Measurements from ENCODE around the gene CES1.
"Not testable (repeated sequence)": the region's sequence is repeated elsewhere in the genome, so short reads cannot be mapped to it uniquely, and the experiment has no call there.

Gene CES1

DNA sequence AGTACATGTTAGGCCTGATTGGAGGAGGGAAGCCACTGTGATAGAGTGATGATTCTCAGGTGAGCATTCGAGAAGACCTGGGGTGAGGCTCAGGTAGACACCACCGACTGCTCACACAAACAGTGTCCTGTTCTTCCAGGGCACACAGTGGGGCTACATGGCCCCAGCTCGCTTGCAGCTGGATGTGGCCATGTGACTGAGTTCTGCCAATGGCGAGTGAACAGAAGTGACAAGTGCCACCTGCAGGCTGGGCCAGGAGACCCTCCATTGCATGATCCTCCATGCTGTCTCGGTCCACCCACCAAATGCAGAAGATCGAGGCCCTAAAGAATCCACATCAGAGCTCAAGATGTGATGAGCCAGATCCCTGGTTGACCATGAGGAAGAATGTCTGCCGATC lies 36.1 kb upstream of the CES1 start:
- Histone ChIP-seq H3K36me3 (ENCODE audit: low read length) (no peaks in the 10 kb centered on the region), H2AFZ (ENCODE audit: low read depth, low read length, severe bottlenecking) (no peak overlapping the region), H3K27me3 (ENCODE audit: low read length) (no peaks in the 10 kb centered on the region), H3K4me3 (ENCODE audit: insufficient read depth, low read length, poor library complexity, severe bottlenecking) (no peak overlapping the region), H4K20me1 (ENCODE audit: low read depth, low read length) (no peaks in the 10 kb centered on the region), H3F3A (ENCODE audit: insufficient read depth) (no peaks in the 10 kb centered on the region), H3K27ac (ENCODE audit: low read depth, low read length) (no peak overlapping the region), H3K9me3 (ENCODE audit: insufficient read depth, low read length) (no peaks in the 10 kb centered on the region), H3K9ac (ENCODE audit: low read length) (no peak overlapping the region), H3K4me2 (ENCODE audit: low read depth, low read length, poor library complexity, severe bottlenecking) (no peak overlapping the region), H3K9me2 (replicated peaks; ENCODE audit: insufficient read depth, low read length) (no peaks in the 10 kb centered on the region), H3K79me2 (ENCODE audit: insufficient read depth, low read length) (no peaks in the 10 kb centered on the region)
- no peak for TF ChIP-seq EZH2phosphoT487 (conservative IDR thresholded peaks at IDR 0.05; ENCODE audit: low read length)
- TF ChIP-seq, protein P1, sequence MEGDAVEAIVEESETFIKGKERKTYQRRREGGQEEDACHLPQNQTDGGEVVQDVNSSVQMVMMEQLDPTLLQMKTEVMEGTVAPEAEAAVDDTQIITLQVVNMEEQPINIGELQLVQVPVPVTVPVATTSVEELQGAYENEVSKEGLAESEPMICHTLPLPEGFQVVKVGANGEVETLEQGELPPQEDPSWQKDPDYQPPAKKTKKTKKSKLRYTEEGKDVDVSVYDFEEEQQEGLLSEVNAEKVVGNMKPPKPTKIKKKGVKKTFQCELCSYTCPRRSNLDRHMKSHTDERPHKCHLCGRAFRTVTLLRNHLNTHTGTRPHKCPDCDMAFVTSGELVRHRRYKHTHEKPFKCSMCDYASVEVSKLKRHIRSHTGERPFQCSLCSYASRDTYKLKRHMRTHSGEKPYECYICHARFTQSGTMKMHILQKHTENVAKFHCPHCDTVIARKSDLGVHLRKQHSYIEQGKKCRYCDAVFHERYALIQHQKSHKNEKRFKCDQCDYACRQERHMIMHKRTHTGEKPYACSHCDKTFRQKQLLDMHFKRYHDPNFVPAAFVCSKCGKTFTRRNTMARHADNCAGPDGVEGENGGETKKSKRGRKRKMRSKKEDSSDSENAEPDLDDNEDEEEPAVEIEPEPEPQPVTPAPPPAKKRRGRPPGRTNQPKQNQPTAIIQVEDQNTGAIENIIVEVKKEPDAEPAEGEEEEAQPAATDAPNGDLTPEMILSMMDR (IDR thresholded peaks at IDR 0.05; ENCODE audit: insufficient read depth, low read length, poor library complexity, severe bottlenecking): no peak

DNA sequence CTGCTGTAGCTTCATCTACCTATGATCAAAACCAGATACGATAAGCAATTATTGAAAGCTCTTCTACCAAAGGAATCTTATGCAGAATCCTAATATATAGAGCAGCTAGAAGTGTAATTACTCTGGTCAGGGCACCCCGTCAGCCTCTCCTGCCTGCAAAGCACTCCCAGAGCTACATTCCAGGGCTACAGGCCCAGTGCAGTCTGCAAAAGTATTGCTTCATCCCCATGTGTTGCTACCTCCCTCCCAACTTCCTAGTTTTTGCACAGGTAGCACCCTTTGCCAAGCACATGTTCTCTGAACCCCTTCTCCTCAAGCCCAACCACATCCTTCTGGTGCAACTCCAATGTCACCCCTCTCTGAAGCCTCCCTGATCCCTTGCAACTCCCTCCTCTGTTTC lies 35.2 kb upstream of the CES1 start:
- no peak overlapping the region for H2AFZ ChIP-seq (ENCODE audit: low read depth, low read length, severe bottlenecking)
- no peaks in the 10 kb centered on the region for H3K79me2 ChIP-seq (ENCODE audit: insufficient read depth, low read length)
- no peaks in the 10 kb centered on the region for H3K9me2 ChIP-seq (replicated peaks; ENCODE audit: insufficient read depth, low read length)
- H3K9me3 ChIP-seq (ENCODE audit: insufficient read depth, low read length): no peaks in the 10 kb centered on the region
- H3K4me2 ChIP-seq (ENCODE audit: low read depth, low read length, poor library complexity, severe bottlenecking): no peak overlapping the region
- no peaks in the 10 kb centered on the region for H3F3A ChIP-seq (ENCODE audit: insufficient read depth)
- no peaks in the 10 kb centered on the region for H4K20me1 ChIP-seq (ENCODE audit: low read depth, low read length)
- no peaks in the 10 kb centered on the region for H3K27me3 ChIP-seq (ENCODE audit: low read length)
- no peaks in the 10 kb centered on the region for H3K36me3 ChIP-seq (ENCODE audit: low read length)
- no peak overlapping the region for H3K4me3 ChIP-seq (ENCODE audit: insufficient read depth, low read length, poor library complexity, severe bottlenecking)
- H3K9ac ChIP-seq (ENCODE audit: low read length): no peak overlapping the region
- H3K27ac ChIP-seq (ENCODE audit: low read depth, low read length): no peak overlapping the region
- TF ChIP-seq, protein P1 (IDR thresholded peaks at IDR 0.05; ENCODE audit: insufficient read depth, low read length, poor library complexity, severe bottlenecking): no peak
- no peak for TF ChIP-seq EZH2phosphoT487 (conservative IDR thresholded peaks at IDR 0.05; ENCODE audit: low read length)

DNA sequence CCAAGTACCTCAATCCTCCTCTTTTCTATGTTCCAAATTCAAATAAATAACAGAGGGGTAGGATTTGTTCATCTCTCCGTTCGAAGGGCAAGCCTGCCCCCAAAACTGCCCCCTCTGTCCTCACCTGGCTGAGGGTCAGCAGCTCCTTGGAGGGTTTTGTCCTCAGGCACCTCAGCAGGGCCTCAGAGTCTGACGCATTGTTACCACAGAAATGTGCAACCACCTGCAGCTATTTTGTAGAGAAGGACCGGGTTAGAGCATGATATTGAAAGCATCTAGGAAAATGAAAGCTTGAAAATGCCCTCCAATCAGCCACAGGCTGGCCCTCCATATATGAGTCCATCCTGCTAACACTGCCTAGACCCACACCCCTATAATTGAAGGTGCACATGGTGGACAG lies 28.4 kb upstream of the CES1 start:
- H3K4me3 ChIP-seq (ENCODE audit: insufficient read depth, low read length, poor library complexity, severe bottlenecking): no peak overlapping the region
- no peak overlapping the region for H3K4me2 ChIP-seq (ENCODE audit: low read depth, low read length, poor library complexity, severe bottlenecking)
- no peaks in the 10 kb centered on the region for H3K27me3 ChIP-seq (ENCODE audit: low read length)
- no peaks in the 10 kb centered on the region for H4K20me1 ChIP-seq (ENCODE audit: low read depth, low read length)
- TF ChIP-seq, protein P1 (IDR thresholded peaks at IDR 0.05; ENCODE audit: insufficient read depth, low read length, poor library complexity, severe bottlenecking): no peak
- no peaks in the 10 kb centered on the region for H3F3A ChIP-seq (ENCODE audit: insufficient read depth)
- no peaks in the 10 kb centered on the region for H3K9me2 ChIP-seq (replicated peaks; ENCODE audit: insufficient read depth, low read length)
- no peaks in the 10 kb centered on the region for H3K79me2 ChIP-seq (ENCODE audit: insufficient read depth, low read length)
- no peak overlapping the region for H2AFZ ChIP-seq (ENCODE audit: low read depth, low read length, severe bottlenecking)
- H3K9me3 ChIP-seq (ENCODE audit: insufficient read depth, low read length): no peaks in the 10 kb centered on the region
- H3K27ac ChIP-seq (ENCODE audit: low read depth, low read length): no peak overlapping the region
- H3K9ac ChIP-seq (ENCODE audit: low read length): no peak overlapping the region
- H3K36me3 ChIP-seq (ENCODE audit: low read length): no peaks in the 10 kb centered on the region

DNA sequence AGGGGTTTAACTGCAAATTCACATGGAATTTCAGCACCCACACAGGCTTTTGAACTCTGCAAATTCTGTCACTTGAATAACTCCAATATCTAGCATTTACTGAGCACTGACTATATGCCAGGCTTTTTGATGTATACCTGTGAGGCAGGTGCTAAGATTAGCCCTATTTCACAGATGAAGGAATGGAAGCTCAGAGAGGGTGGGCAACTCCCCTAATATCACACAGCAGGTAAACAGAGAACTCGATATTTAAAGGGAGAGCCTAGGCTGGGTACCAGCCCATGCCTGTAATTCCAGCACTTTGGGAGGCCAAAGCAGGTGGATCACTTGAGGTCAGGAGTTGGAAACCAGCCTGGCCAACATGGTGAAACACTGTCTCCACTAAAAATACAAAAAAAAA lies 24.8 kb upstream of the CES1 start:
- H3K9me2 ChIP-seq (replicated peaks; ENCODE audit: insufficient read depth, low read length): not testable (repeated sequence)

More for the DNA sequence above, 24.8 kb upstream of the CES1 start:
- H3K4me2 ChIP-seq (ENCODE audit: low read depth, low read length, poor library complexity, severe bottlenecking); H4K20me1 ChIP-seq (ENCODE audit: low read depth, low read length); H2AFZ ChIP-seq (ENCODE audit: low read depth, low read length, severe bottlenecking); H3K4me3 ChIP-seq (ENCODE audit: insufficient read depth, low read length, poor library complexity, severe bottlenecking); H3K9me3 ChIP-seq (ENCODE audit: insufficient read depth, low read length); H3K79me2 ChIP-seq (ENCODE audit: insufficient read depth, low read length); H3K27ac ChIP-seq (ENCODE audit: low read depth, low read length); H3K9ac ChIP-seq (ENCODE audit: low read length); H3F3A ChIP-seq (ENCODE audit: insufficient read depth); H3K36me3 ChIP-seq (ENCODE audit: low read length); H3K27me3 ChIP-seq (ENCODE audit: low read length): not testable (repeated sequence)
